GM18867 (cell line): Measurements from ENCODE around the gene PTOV1.

Experiments used
- ATAC-seq: cut with Tn5 transposase; IDR thresholded peaks from one replicate; pipeline ENCODE4 v1.9.1; 2021; ENCODE audit warnings: mild to moderate bottlenecking, moderate library complexity; ENCODE audit not compliant: unreplicated experiment

Gene PTOV1

GRCh38 chr19:49858088-49858985, 7.4 kb downstream of the PTOV1 start:
- no peak for ATAC-seq

- ATAC-seq = no peak
These were observed 8.8 kb downstream of the PTOV1 start for GRCh38 chr19:49859682-49860335.

DNA sequence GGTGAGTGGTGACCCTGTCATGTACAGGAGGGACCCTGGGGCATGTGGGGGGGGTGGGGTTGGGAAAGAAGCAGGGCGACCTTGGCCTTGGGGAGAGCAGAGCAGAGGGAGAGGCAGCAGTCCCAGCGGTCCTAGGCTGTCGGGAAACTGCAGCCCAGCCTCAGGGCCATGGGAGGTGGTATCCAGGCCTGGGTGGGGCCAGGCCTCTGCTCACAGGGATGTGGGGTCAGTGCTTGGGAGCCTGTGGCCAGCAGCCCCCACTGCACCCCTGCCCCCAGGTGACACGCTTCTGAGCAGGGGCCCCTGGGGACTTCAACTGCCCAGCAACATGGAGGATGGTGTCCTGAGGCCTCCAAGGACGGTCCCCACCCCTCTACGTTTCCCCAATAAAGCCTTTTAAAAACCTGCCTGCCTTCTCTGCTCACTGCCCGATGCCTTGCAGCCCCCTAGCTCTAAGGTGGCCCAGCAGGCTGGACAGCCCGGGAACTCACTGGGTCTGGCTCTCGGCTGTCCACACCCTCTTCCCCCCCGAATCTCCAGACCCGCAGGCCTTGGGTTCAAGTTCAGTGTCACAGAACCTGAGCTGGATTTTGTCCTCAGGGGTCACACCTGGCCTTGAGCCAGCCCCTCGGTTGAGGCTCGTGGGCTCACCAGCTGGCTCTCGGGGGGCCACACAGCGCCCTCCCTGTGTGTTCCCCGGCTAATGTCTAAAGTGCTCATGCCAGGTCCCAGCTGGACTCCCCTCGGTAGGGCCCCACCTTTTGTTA, 9.6 kb downstream of the PTOV1 start:
- no peak for ATAC-seq

GRCh38 chr19:49861107-49861506, 10.1 kb downstream of the PTOV1 start:
- ATAC-seq = no peak

DNA sequence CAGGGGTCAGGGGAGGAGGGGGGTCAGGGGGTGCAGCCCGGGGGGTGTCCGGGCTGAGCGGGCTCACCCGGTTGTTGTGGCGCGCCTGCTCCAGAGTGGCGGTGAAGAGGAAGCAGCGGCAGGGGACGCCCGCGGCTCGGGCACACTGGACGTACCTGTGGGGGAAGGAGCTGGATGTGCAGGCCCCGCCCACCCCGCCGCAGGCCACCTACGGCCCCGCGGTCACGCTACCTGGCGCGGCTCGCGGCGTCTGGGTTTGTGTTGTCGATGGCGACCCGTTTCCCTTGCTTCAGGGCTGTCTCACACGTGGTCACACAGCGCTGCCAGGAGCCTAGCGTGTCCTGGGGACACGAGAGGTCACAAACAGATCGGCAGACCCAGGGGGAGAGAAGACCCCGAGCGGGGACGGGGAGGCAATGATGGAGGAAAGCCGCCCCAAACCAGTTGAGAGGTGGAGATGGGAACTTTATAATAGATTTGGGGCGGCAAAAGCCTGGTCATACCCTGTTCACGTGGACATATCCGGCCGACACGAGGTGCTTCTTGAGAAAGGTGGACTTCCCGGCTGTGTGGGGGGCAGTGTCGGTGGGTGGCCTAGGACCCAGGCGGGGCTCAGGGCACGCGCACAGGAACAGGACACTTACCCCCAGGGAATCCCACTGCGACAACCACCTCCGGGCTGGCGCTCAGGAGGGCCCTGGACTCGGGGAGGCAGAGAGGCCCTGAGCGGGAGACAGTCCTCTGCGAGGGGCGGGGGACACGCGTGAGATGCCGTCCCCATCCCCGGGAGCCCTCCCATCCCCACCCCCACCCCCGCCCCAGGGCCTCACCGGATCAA, 10.8 kb downstream of the PTOV1 start:
- ATAC-seq = no peak

GRCh38 chr19:49862391-49863253, 11.7 kb downstream of the PTOV1 start:
- no peak for ATAC-seq

DNA sequence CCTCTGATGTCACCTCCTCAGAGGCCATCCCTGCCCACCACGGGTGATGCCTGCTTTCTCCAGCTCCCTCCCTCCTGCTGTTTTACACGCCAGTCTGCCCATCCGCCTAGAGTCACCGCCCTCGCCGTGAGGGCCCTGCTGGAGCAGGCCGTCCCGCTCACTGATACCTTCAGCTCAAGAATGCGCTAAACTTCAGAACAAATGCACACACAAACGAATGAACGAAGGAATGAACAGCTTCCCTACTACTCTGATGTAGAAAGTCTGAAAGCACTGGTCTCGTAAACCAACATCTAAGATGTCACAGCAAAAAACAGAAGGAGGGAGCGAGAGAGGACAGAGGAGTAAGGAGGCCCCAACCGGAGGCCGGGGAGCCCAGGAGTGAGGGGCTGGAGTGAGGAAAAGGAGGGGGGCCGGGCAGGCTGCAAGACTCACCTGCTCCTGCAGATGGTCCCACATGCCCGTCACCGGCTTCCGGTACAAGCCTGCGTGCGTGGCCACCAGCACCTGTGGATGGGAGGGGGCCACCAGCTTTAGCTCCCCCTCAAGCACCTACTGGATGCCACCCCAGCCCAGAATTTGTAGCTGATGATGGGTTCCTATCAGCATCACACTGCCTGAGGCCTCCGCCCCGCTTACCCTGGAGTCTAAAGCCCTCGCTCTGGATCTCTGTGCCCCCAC, 12.4 kb downstream of the PTOV1 start:
- no peak for ATAC-seq

DNA sequence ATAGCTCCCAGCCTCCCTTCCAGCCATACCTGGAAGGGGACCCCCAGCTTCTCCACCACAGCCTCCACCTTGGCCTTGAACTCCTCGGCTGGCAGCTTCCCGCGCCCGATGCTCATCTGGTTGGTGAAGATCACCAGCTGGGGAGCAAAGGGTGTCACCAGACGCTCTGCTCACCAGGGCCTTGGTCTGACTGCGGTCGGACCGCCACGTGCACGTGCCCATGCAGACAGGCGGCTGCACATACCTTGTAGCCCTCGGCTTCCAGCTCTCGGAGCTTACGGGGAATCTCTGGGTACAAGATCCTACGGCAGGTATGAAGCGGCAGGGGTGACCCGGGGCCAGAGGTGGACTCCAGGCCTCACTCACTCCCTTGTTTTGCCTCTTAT, 13.0 kb downstream of the PTOV1 start:
- ATAC-seq = no peak

DNA sequence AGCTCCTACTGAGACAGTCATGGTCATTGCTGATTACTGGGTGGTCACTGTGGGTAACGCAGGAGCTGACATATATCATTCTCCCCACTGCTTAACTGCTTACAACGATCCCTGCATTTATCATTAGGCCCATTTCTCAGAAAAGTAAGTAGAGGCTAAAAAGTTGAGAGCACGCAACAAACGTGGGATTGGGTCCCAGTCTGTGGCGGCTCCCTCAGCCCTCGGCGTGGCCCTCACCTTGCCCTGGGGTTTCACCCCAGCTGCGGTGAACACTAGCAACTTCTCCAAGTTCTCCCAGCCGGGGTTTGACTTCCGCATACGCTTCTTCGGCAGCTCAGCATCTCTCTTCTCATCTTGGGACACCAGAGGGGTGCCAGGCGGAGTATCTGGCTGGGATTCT, 13.9 kb downstream of the PTOV1 start:
- ATAC-seq = no peak

DNA sequence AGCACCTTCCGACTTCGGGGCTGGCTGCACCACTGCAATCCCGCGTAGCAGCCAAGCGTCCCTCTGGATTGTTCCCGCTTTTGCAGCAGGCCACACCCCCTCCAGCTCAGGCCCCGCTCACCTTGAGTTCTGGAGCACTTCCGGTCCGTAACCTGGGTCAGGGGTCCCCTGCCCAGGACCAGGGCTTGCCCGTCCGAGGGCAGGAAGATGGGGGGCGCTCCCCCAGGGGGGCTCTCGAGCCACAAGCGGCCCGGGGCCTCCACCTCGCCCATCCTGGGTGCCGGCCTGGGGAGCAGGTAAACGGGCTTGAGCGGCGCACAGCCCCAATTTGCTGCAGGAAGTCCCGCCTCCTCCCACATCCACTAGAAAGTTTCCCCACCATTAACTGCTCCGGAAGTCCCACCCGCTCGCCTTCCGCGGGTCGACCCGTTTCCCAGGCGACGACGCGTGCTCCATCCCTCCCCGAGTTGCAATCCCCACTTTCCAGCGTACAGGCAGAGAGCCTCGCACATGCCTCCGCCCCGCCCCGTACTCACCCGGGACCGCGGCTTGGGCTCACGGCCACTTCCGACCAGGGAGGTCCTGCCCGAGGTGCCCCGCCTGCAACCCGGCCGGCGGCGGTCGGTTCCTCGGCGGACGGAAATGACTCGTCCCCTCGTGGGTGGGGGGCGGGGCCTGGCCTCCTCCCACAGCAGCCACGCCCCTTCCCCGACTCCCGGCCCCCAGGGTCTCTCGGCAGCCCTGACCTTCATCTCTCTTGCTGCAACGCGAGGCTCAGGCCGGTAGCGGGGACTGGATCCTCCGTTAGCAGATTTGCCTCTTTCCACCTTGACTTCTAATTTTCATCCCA, 16.2 kb downstream of the PTOV1 start, which contains the start of gene PNKP:
TSS of gene PNKP (minus strand) at position 644 of the 850 bp plus-strand sequence. CDS start at position 272, 372 bp downstream.
- ATAC-seq = peak; percentile 35

DNA sequence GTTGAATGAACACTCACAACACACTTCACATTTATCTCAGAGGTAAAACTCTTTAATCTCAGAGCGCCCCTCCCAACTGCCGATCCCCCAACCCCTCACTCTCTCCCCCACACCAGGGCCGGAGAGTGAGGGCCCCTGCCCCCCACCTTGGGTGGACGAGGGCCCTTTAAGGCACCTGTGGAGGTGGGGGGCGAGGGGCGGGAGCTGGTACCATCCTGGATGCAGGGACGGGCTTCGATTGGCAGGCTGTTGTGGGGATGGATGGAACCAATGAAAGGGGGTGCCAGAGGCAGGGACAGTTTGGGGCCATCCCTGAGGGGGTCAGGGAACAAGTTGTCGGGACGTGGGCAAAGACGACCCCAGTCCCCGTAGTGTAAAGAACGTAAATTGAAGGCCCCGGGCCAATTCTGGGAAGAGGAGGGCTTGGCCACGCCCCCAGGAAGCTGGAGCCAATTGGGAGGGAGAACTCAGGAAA, 18.1 kb downstream of the PTOV1 start:
- no peak for ATAC-seq

- ATAC-seq = peak; percentile 66
These were observed 18.7 kb downstream of the PTOV1 start for GRCh38 chr19:49869484-49870308.

GRCh38 chr19:49870309-49870901, 19.4 kb downstream of the PTOV1 start:
- no peak for ATAC-seq

DNA sequence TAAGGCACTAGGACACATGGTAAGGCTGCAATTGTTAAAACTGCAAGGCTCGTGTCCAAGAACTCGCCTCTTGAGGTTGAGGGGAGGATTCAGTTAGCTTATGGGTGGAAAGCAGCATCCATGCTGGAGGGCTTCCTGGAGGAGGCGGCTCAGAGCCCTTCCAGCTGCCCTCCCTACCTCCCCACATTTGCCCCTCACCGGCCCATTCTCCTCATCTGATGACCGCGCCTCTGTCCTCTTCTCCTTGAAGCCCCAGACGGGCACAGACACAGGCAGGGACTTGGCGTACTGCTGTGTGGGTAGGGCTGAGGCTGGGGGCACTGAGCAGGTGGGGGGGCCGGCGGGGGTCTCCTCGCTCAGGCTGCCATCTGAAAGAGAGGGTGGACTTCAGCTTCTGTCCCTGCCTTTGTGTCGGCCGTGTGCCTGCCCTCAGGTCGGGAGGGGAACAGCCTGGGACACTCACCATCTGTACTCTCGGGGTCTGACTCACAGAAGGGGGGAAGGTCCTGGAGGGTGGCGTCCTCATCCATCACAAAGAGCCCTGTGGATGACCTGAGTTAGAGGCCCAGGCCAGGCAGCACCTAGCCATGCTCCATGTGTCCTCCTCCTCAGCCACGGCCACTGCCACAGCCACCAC, 20.5 kb downstream of the PTOV1 start:
- ATAC-seq = no peak

GRCh38 chr19:49872245-49873128, 21.5 kb downstream of the PTOV1 start:
- ATAC-seq = no peak
